BE2C (cell line): ENCODE data around the gene ZNF224.

Source experiments
- DNase-seq: peaks from one replicate; pipeline ENCODE4 v3.0.0-alpha.2; 2020
- H3K27me3 ChIP-seq: fragments of 250-450 bp; sonication (Bioruptor Pico); 2 replicates; pipeline ENCODE4 v1.5.1; 2020; ENCODE audit warnings: mild to moderate bottlenecking
- H3K36me3 ChIP-seq: fragments of 250-450 bp; sonication (Bioruptor Pico); 2 replicates; pipeline ENCODE4 v1.5.1; 2020; ENCODE audit warnings: mild to moderate bottlenecking
- H3K4me1 ChIP-seq: fragments of 250-450 bp; sonication (Bioruptor Pico); 2 replicates; pipeline ENCODE4 v1.5.1; 2020
- H3K4me3 ChIP-seq: 2 replicates; pipeline ENCODE4 v1.5.1; 2011; ENCODE audit warnings: low read depth, low read length
- H3K9me3 ChIP-seq: fragments of 250-450 bp; sonication (Bioruptor Pico); 2 replicates; pipeline ENCODE4 v1.5.1; 2020
- TF ChIP-seq, protein P1 (sequence below): IDR thresholded peaks from 2 replicates; pipeline ENCODE4 v1.5.1; 2012; ENCODE audit warnings: mild to moderate bottlenecking, low read depth, low read length

The ZNF224 gene

DNA sequence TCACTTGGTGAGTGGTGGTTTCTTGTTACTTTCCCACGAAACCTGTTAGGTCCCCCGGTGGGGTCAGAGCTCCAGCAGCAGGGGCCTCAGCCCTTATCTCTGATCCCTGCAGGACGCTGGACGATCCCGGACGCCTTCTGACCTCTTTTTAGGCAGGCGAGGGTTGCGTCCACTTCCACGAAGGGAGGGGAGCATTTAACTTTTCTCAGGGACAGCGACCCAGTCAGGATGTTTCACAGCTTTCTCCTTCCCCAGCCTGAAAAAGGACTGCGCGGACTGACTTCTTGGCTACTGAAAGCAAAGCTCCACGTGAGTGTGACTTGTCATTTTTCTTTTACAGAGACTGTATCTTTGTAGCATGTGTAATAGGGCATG is 47.9 kb downstream of the ZNF224 start:
- peak overlapping the region; percentile 88 for H3K4me3 ChIP-seq
- H3K27me3 ChIP-seq: no peaks in the 10 kb centered on the region
- DNase-seq: no peak
- no peaks in the 10 kb centered on the region for H3K4me1 ChIP-seq
- TF ChIP-seq, protein P1, sequence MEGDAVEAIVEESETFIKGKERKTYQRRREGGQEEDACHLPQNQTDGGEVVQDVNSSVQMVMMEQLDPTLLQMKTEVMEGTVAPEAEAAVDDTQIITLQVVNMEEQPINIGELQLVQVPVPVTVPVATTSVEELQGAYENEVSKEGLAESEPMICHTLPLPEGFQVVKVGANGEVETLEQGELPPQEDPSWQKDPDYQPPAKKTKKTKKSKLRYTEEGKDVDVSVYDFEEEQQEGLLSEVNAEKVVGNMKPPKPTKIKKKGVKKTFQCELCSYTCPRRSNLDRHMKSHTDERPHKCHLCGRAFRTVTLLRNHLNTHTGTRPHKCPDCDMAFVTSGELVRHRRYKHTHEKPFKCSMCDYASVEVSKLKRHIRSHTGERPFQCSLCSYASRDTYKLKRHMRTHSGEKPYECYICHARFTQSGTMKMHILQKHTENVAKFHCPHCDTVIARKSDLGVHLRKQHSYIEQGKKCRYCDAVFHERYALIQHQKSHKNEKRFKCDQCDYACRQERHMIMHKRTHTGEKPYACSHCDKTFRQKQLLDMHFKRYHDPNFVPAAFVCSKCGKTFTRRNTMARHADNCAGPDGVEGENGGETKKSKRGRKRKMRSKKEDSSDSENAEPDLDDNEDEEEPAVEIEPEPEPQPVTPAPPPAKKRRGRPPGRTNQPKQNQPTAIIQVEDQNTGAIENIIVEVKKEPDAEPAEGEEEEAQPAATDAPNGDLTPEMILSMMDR: no peak
- H3K9me3 ChIP-seq: no peaks in the 10 kb centered on the region
- peaks cover 5% of the 10 kb centered on the region for H3K36me3 ChIP-seq

GRCh38 chr19:44149776-44150175 is 55.6 kb downstream of the ZNF224 start:
- H3K27me3 ChIP-seq: no peaks in the 10 kb centered on the region
- no peaks in the 10 kb centered on the region for H3K4me1 ChIP-seq
- TF ChIP-seq, protein P1: no peak
- no peak for DNase-seq
- H3K9me3 ChIP-seq: no peaks in the 10 kb centered on the region
- no peak overlapping the region for H3K4me3 ChIP-seq
- H3K36me3 ChIP-seq: peaks cover 46% of the 10 kb centered on the region

- Histone ChIP-seq H3K4me3 (no peak overlapping the region), H3K4me1 (no peaks in the 10 kb centered on the region), H3K27me3 (no peaks in the 10 kb centered on the region), H3K9me3 (peaks cover 7% of the 10 kb centered on the region), H3K36me3 (peaks cover 53% of the 10 kb centered on the region)
- no peak for DNase-seq
- TF ChIP-seq, protein P1: no peak
Measured at GRCh38 chr19:44151491-44151890, 57.3 kb downstream of the ZNF224 start.

DNA sequence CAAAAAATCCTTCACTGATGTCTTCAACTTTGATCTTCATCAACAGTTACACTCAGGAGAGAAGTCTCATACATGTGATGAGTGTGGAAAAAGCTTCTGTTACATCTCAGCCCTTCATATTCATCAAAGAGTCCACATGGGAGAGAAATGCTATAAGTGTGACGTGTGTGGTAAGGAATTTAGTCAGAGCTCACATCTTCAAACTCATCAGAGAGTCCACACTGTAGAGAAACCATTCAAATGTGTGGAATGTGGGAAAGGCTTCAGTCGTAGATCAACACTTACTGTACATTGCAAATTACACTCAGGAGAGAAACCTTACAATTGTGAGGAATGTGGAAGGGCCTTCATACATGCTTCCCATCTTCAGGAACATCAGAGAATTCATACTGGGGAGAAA is 62.3 kb downstream of the ZNF224 start:
- TF ChIP-seq, protein P1: no peak
- DNase-seq: no peak
- Histone ChIP-seq H3K4me3 (no peak overlapping the region), H3K4me1 (no peaks in the 10 kb centered on the region), H3K36me3 (peaks cover 36% of the 10 kb centered on the region), H3K27me3 (no peaks in the 10 kb centered on the region), H3K9me3 (peaks cover 10% of the 10 kb centered on the region)
